Colon (tissue), 2 donors: ENCODE results near the gene OLIG3.

Source experiments
- FAIRE-seq: peaks from 2 replicates; lab custom pipeline; 2012; peaks lifted over from hg19 to GRCh38; lab: Jason Lieb, UNC
- donor health status: control.
- donor health status: control.

The OLIG3 gene

DNA sequence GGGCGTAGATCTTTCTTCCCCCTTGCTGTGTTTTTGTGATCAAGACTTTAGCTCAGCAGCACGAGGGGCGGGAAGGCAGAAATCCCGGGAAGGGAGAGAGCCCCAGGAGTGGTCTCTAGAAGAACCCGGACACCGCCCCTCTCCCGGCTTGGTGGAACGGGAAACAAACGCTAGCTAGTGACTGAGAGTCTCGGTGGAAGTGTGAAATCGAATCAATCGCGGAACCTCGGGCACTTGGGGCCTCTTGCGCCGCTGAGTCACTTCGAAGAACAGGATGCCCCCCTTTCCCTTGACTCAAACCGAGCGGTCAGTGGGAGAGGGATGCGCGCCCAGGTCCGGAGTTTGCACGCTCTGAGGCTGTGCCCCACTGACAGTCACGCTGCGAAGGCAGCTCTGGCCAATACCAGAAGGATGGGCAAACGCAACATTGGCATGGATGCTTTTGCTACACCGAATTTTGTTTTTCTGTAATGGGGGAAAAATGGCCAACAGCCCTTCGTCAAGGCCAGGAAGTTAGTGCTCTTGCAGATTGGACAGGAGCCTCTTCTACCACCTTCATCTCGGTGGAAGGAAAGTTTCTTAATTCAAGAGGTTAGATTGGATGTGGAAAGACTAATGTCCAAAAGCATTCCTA, 1.6 kb upstream of the OLIG3 start:
- no peak for FAIRE-seq

- no peak for FAIRE-seq
Observed at GRCh38 chr6:137494988-137495702, 951 bp upstream of the OLIG3 start.

- no peak for FAIRE-seq
Observed at GRCh38 chr6:137493218-137494038, 766 bp downstream of the OLIG3 start.

DNA sequence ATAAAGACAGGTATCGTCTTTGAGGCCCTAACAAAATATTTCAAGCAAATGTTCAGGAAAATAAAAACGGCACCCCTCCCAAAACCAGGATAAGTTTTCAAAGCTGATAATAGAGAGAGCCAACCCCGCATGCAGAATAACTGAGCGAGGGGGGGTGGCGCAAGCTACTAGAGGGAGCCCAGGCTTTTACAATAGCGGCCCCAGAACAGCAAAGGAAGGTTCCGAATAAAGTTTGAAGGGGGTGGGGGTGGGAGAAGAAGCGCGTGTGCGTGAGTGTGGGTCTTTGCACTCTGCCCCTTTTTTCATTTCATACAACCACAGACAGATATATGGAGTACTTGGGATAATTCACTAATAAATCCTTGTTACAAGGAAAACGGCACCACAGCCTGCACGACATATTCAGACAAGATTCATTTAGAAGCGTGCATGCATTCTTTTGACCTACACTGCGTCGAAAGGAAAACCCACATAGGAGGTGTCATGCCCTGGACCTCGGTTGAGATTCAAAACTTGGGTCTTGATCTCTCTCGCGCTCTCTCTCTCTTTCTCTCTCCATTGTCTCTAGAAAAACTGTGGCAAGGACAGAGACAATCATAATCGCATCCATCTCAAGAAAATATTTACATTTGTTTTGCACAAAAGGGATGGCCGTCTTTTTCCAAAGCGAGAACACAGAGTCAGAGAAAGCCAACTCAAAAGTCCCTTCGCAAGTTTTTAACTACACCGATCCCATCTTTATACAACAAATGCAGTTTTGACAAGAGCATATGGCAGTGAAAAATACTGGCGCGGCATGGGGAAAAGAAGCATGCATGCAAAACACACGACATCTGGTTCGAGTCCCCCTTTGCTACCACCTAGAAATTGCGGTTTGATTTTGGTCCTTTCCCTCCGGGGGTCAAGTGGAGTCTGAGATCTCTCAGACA, 1.6 kb downstream of the OLIG3 start:
- no peak for FAIRE-seq

GRCh38 chr6:137491478-137491877, 2.7 kb downstream of the OLIG3 start:
- FAIRE-seq, result no peak

DNA sequence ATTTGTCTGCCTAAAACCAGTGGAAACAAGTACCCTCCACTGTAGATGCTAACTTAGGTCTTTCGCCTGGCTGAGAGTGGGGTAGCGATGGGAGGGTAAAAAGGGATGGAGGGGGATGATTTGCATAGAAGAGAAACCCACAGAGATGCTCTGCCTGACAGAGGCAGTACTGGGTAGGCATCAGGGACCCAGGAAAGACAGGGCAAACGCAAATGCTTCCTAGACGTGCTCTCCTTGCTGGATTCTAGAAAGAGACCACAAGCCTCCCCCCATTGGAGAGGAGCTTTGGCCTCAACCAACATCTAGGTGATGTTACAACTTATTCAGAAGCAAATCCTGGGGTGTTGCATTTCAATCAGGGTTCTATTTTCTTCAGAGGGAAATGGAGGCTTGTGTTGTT, 3.2 kb downstream of the OLIG3 start:
- no peak for FAIRE-seq

DNA sequence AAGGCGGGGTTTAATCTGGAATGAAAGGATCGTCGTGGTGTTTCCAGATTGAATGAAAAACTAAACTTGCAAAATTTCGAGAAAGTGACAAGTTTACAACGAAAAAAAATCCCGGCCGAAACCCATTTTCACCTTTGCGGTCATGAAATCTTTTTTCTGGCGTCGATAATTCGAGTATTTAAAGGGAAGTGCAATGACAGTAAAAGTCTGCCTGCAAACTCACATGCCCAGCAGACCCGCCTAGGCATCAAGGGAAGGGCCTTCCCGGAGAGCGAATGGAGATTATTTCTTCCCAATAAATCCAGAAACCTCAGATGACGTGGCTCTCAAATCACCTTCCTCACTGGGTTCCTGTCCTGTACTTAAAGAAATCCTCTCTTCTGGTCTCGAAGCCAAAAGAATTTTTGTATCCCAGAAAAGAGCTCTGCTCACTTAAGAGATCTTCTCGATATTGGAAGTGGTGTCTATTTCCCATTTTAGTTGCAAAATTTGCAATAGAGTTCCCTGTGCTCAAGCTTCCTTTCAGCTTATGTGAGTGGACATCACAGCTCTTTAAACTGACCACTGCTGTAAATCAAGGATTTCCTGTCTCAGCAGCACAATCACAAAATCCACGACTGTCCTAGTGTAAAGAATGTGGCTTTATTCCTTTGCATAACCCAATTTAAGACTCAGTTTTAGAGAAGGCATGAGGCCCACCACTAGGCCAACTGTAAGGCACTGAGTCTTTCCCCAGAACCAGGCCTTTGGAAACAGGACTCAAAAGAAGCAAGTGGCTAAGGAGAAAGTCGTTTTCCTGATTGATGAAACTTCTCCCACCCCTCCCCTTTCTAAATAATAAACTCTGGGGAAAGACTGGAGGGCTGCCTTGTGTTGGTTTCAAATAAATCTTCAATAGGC, 3.9 kb downstream of the OLIG3 start:
- FAIRE-seq, result no peak

DNA sequence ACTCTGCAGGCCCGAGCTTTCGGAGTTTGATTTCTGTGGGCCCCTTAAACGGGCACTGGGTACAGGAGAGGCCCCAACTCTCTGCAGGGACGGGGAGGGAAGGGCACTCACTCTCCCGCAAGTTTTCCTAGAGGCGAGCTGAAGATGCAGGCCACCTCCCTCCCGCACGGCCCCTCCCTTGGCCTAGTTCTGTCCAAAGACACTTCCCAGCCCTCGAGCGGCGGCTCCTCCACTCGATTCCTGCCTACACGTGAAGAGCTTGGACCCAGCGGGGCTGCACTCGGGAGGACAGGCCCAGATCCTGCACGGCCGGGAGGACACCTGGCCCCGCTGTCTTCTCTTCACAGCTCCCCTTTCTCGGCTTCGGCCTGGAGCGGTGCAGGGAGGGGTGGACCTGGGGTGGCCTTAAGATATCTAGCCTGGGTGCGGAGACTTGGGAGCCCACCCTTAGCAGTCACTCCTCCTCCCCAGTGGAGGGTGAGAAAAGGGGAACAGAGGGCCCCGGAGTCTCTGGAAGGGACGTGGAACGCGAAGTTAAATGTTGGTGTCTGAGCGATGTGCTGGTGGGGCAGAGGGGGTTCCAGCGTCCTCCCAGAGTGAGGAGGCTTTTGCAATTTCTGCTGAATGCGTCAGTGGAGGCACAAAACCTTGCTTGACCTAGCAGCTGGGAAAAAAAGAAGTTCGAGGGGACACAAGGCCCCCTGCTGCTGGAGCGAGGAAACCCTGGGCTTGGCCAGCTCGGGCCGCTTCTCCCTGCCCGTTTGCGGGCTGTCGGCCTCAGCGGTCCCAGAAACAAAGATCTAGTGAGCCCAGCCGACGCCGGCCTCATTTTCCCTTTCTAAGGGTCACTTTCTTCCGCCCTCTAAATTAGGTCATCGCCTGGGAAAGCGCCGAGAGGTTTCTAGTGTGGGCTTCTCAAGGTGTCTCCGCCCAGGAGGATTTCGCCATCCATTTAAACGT, 4.9 kb downstream of the OLIG3 start:
- no peak for FAIRE-seq

DNA sequence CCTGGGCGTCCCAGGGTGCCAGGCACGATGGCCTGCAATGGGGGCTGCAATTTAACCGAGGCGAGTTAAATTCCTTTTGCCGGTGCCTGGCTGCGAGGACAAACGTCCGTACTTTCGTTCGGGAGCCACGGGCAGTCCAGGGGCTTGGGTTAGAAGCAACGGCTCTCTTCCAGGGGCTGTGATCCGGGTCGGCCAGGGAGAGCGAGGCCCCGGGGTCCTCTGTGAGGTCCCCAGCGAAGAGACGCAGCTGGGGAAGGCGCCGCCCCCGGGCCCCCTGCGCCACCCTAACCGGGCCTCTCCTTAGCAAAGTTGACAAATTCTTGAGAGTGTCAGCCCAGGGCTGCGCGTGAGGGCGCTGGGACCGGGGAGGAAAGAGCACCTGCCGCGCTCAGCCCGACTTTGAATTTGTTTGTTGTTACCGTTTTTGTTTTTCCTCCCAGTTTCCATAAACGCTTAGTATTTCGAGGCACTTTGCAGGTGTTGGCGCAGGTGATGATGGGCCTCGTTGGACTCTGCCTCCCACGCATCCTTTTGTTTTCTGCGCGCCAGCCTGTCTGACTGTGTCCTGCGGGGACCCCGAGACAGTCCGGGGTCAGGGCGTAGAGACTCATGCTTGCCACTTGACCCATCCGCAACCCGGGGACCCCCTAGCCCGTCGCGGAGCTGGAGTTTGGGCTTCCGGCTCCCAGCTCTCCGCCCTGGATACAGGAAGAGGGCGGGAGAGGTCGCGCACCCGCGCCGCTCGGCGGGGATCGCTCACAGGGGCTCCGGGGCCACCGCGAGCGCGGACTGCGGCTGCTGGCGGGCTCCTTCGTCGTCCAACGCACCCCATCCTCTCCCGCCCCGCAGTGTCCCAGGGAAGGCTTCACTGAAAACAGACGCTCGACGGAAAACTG, 5.8 kb downstream of the OLIG3 start:
- no peak for FAIRE-seq

- FAIRE-seq, result no peak
Observed at GRCh38 chr6:137487869-137488149, 6.4 kb downstream of the OLIG3 start.

DNA sequence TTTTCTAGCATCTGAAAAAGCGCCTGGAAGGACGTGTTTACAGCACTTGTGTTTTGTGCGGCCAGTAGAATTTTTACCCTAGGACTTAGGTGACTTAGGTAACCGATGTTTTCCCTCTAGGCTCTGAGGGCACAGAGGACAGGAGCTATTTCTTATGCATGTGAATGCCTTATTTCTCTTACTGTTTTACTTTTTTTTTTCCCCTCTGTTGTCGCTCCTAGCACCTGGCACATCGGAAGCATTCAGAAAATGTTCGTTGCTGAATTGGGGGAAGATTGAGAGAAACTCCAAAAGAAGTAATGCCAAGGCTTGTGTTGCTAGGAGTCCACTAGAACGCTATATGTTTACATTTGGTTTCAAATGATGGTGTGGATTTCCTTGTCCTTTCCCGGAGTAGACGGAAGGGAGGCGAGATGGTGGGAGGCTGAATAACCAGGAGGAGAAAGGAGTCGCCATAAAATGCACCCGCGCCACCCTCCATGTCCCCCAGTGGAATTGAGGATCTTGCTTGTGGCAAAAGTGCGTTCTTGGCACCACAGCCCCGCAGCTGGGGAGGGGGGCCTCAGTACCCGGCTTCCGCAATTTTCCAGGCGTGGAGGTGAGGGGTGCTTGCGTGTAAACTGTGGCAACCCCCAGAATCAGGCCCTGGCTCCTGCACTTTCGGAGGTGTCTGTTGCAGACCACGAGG, 6.9 kb downstream of the OLIG3 start:
- no peak for FAIRE-seq

DNA sequence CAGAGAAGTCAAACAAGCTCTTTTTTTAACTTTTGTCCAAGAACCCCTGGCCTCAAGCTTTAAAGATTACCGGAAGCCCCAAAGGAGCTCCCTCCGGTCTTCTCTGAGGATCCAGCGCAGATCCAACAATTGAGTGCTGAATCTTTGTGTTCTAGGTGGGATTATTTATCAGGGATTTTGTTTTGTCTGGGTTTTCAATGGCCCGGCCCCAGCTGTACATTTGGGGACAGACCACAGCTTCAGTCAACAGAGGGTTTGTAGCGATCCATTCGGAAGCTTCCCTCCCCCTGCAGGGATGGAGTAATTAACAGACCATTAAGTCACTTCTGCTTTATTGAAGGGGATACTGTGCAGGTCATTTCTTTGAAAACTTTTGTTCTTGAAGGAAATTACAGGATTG, 7.8 kb downstream of the OLIG3 start:
- no peak for FAIRE-seq

- no peak for FAIRE-seq
Observed at GRCh38 chr6:137480431-137480830, 13.8 kb downstream of the OLIG3 start.

- FAIRE-seq, result no peak
Observed at GRCh38 chr6:137475103-137475502, 19.1 kb downstream of the OLIG3 start.

GRCh38 chr6:137473598-137473997, 20.6 kb downstream of the OLIG3 start:
- FAIRE-seq, result no peak

DNA sequence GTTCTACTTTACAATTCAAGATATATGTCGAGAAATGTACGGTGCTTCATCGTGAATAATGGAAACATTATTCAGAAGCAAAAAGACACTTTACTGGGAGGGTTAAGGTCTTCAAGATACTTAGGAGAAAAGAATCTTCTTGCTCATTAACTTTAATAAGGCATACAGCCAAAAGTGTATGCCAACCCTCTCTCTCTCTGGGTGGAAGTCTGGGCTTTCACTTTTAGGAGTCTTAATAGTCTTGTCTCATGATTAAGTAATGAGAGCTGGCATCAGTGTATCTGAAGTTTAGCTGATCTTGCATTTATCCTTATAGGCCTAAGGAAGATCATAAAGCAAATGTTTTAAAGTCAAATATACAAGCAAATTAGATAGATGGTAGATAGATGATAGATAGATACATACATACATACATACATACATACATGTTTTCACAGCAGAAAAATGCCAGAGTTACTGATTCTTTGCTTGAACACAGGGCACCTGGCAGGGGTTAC, 21.5 kb downstream of the OLIG3 start:
- no peak for FAIRE-seq

DNA sequence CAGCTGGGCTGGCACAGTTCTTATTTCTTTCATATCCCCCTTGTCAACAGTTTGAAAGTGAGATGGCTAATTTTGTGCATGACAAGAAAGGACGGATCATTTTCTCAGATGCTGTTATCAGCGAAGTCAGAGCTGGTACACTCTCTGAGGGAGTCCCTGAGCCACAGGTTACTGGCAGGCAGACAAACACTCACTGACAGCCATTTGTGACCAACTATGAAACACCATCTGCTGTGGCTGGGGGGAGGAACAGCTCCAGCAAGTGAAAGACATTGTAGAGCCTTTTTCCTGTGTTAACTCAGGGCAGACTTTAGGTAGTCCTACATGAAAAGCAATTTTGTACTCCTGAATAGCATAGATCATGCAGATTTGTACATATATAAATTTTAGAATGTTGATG, 22.2 kb downstream of the OLIG3 start:
- FAIRE-seq, result no peak

DNA sequence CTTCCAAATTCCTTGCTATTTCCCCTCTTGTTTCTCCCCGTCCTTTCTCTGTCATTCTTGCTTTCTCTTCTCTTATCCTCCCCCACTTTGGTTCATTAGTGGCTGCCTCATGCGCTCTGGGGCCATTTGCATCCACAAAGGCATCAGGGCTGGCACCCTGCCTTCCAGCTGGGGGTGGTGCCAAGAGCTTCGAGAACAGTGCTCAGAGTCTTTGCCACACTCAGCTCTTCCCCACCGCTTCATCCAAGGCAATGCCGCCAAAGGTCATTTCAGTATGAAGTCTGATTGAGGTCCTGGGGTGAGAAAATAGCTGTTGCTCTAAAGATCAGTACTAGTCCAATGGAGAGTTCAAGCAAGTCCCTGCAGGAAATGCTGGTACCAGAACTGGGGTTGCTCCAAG, 22.7 kb downstream of the OLIG3 start:
- no peak for FAIRE-seq
